Neutrophil (primary cell): ENCODE data around the gene SERP2.

Experiments
- H3K27ac ChIP-seq: fragments of 200-600 bp; sonication (generic); 2 replicates; pipeline ENCODE4 v1.5.1; 2016; ENCODE audit warnings: mild to moderate bottlenecking, moderate library complexity
- H3K27me3 ChIP-seq: fragments of 200-600 bp; sonication (generic); 2 replicates; pipeline ENCODE4 v1.6.0; 2016; ENCODE audit warnings: mild to moderate bottlenecking
- H3K36me3 ChIP-seq: fragments of 200-600 bp; sonication (generic); 2 replicates; pipeline ENCODE4 v1.5.1; 2017
- H3K4me1 ChIP-seq, 2 experiments: fragments of 200-600 bp in 1 of 2; sonication (generic) in 1 of 2; 1 replicate in 1 of 2; 2 replicates in 1 of 2; pipeline versions ENCODE4 v1.5.1 to v1.6.1; 2013 to 2016; ENCODE audit warnings: low read depth in 1 of 2, low read length in 1 of 2, mild to moderate bottlenecking in 1 of 2, moderate library complexity in 1 of 2; ENCODE audit not compliant: control insufficient read depth in 1 of 2, insufficient read depth in 1 of 2
- H3K4me3 ChIP-seq, 2 experiments: fragments of 200-600 bp in 1 of 2; sonication (generic) in 1 of 2; 1 replicate in 1 of 2; 2 replicates in 1 of 2; pipeline ENCODE4 v1.5.1; 2013 to 2016; ENCODE audit warnings: low read depth in 1 of 2, low read length in 1 of 2, mild to moderate bottlenecking in 1 of 2, moderate library complexity in 1 of 2
- H3K9me3 ChIP-seq: fragments of 200-600 bp; sonication (generic); 2 replicates; pipeline ENCODE4 v1.5.1; 2016
- CTCF ChIP-seq: fragments of 200-600 bp; sonication (generic); IDR thresholded peaks from 2 replicates; pipeline ENCODE4 v1.5.1; 2016; ENCODE audit warnings: antibody characterized with exemption

SERP2 gene

GRCh38 chr13:44404261-44405132 lies 30.9 kb downstream of the SERP2 start:
- peaks cover 9% of the 10 kb centered on the region for H3K36me3 ChIP-seq
- no peaks in the 10 kb centered on the region for H3K4me1 ChIP-seq
- H3K4me3 ChIP-seq, result no peak overlapping the region

DNA sequence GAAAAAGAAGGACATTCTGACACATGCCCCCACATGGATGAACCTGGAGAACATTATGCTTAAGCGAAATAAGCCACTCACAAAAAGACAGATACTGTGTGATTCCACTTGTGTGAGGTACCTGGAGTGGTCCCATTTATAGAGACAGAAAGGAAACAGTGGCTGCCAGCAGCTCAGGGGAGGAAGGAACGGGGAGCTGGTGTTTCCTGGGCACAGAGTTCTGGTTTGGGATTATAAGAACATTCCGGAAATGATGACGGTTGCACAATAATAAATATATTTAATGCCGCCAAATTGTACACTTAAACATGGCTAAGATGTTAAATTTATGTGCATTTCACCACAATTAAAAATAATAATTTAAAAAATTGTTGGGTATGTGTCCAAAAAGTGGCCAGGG lies 33.0 kb downstream of the SERP2 start:
- Histone ChIP-seq H3K4me1 (no peaks in the 10 kb centered on the region), H3K36me3 (peaks cover 9% of the 10 kb centered on the region), H3K27ac (no peak overlapping the region), H3K9me3 (no peaks in the 10 kb centered on the region), H3K27me3 (peaks cover 9% of the 10 kb centered on the region), H3K4me3 (no peak overlapping the region)
- no peak for TF ChIP-seq CTCF

More at GRCh38 chr13:44404261-44405132, 30.9 kb downstream of the SERP2 start:
- H3K9me3 ChIP-seq, result no peaks in the 10 kb centered on the region
- TF ChIP-seq CTCF, result no peak
- peaks cover 9% of the 10 kb centered on the region for H3K27me3 ChIP-seq
- no peak overlapping the region for H3K27ac ChIP-seq

GRCh38 chr13:44407379-44407778 lies 33.8 kb downstream of the SERP2 start:
- Histone ChIP-seq H3K9me3 (no peaks in the 10 kb centered on the region), H3K27me3 (peaks cover 9% of the 10 kb centered on the region), H3K27ac (no peak overlapping the region), H3K4me3 (no peak overlapping the region), H3K36me3 (peaks cover 9% of the 10 kb centered on the region), H3K4me1 (peaks cover 6% of the 10 kb centered on the region in 2 experiments)
- TF ChIP-seq CTCF, result no peak

DNA sequence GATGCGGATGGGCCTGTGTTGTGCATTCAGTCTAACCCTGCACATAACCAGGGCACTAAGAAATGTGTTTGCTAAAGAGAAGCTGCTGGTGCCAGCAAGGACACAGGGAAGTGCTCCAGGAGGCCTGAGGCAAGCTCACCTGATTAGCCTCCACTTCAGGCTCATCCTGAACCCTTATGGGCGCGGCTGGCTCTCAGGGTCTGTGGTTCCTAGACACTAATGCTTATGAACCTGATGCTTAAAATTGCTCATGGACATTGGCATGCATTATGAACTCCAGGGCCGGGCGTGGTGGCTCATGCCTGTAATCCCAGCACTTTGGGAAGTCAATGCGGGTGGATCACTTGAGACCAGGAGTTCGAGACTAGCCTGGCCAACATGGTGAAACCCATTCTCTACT lies 34.3 kb downstream of the SERP2 start:
- H3K27me3 ChIP-seq, result peaks cover 9% of the 10 kb centered on the region

GRCh38 chr13:44409595-44409994 lies 36.0 kb downstream of the SERP2 start:
- Histone ChIP-seq H3K27me3 (peaks cover 9% of the 10 kb centered on the region), H3K27ac (no peak overlapping the region), H3K4me3 (no peak overlapping the region), H3K9me3 (no peaks in the 10 kb centered on the region), H3K4me1 (peaks cover 12 to 20% of the 10 kb centered on the region in 2 experiments), H3K36me3 (no peaks in the 10 kb centered on the region)
- no peak for TF ChIP-seq CTCF

More for the DNA sequence above, 34.3 kb downstream of the SERP2 start:
- Histone ChIP-seq H3K4me3 (no peak overlapping the region), H3K9me3 (no peaks in the 10 kb centered on the region), H3K27ac (no peak overlapping the region), H3K36me3 (peaks cover 3% of the 10 kb centered on the region), H3K4me1 (peaks cover 10 to 11% of the 10 kb centered on the region in 2 experiments)
- TF ChIP-seq CTCF, result no peak
